ENCODE results near the gene HECW1. TPM values are rescaled to one million over a fixed set of nuclear protein-coding genes. Genes with fewer than 3 reads are reported as not detected.

Gene HECW1
- total and polyA plus RNA-seq, 12 donors, result 0.07 to 0.23 TPM; not detected in 10

- H3K36me3 ChIP-seq, result no peaks in the 10 kb centered on the region
- intact Hi-C loops (cut with DNase I), result no loop called here
- no peak overlapping the region for H3K4me3 ChIP-seq
- H3K9me3 ChIP-seq, result no peaks in the 10 kb centered on the region
- no peak overlapping the region for H3K27ac ChIP-seq
- no peaks in the 10 kb centered on the region for H3K27me3 ChIP-seq
- ATAC-seq (no peak), DNase-seq (no peak)
- 65 to 68% methylated on average over 7 of the region's 7 CpGs for WGBS, 2 donors
- no peaks in the 10 kb centered on the region for H3K4me1 ChIP-seq
- TF ChIP-seq CTCF (IDR thresholded peaks at IDR 0.05), result no peak
These were observed 202.1 kb downstream of the HECW1 start for GRCh38 chr7:43314379-43315158.

- Histone ChIP-seq H3K4me1 (no peaks in the 10 kb centered on the region), H3K36me3 (no peaks in the 10 kb centered on the region), H3K4me3 (no peak overlapping the region), H3K9me3 (no peaks in the 10 kb centered on the region), H3K27ac (no peak overlapping the region), H3K27me3 (peaks cover 0 to 5% (median 0%) of the 10 kb centered on the region in 7 donors)
- 60 to 62% methylated on average over 6 of the region's 6 CpGs for WGBS, 2 donors
- DNase-seq, result no peak
- intact Hi-C loops (cut with DNase I), result no loop called here
- no peak for TF ChIP-seq CTCF (IDR thresholded peaks at IDR 0.05)
- no peak for ATAC-seq
These were observed 204.6 kb downstream of the HECW1 start for GRCh38 chr7:43317075-43317474.

GRCh38 chr7:43318188-43318770 lies 205.8 kb downstream of the HECW1 start:
- DNase-seq (no peak), ATAC-seq (no peak)
- WGBS, 2 donors, result 78 to 87% methylated on average over 3 of the region's 3 CpGs
- intact Hi-C loops (cut with DNase I), result no loop called here
- H3K9me3 ChIP-seq, result no peaks in the 10 kb centered on the region
- no peaks in the 10 kb centered on the region for H3K4me1 ChIP-seq
- no peak for TF ChIP-seq CTCF (IDR thresholded peaks at IDR 0.05)
- no peaks in the 10 kb centered on the region for H3K36me3 ChIP-seq
- H3K27ac ChIP-seq, result no peak overlapping the region
- peaks cover 0 to 5% (median 0%) of the 10 kb centered on the region in 7 donors for H3K27me3 ChIP-seq
- H3K4me3 ChIP-seq, result no peak overlapping the region

GRCh38 chr7:43325595-43325994 lies 213.1 kb downstream of the HECW1 start:
- intact Hi-C loops (cut with DNase I), result no loop called here
- no peak overlapping the region for H3K27ac ChIP-seq
- no peaks in the 10 kb centered on the region for H3K9me3 ChIP-seq
- ATAC-seq (no peak), DNase-seq (no peak)
- TF ChIP-seq CTCF (IDR thresholded peaks at IDR 0.05), result no peak
- H3K4me3 ChIP-seq, result no peak overlapping the region
- no peaks in the 10 kb centered on the region for H3K4me1 ChIP-seq
- H3K36me3 ChIP-seq, result no peaks in the 10 kb centered on the region
- peaks cover 0 to 20% (median 0%) of the 10 kb centered on the region in 7 donors for H3K27me3 ChIP-seq
- 72 to 77% methylated on average over 14 of the region's 14 CpGs for WGBS, 2 donors
